KOPT-K1 (cell line): ENCODE measurements around the gene MEPCE.

Experiments used
- H3K27ac ChIP-seq: fragments of 200-600 bp; sonication (generic); 2 replicates; pipeline ENCODE4 v1.5.1; 2016; ENCODE audit warnings: antibody characterized with exemption, mild to moderate bottlenecking, low read depth, low read length; ENCODE audit not compliant: poor library complexity, severe bottlenecking
- H3K36me3 ChIP-seq: fragments of 200-600 bp; sonication (generic); 2 replicates; pipeline ENCODE4 v1.5.1; 2017; ENCODE audit warnings: antibody characterized with exemption, mild to moderate bottlenecking, low read length, moderate library complexity; ENCODE audit not compliant: insufficient read depth
- H3K9me3 ChIP-seq: fragments of 200-600 bp; sonication (generic); 2 replicates; pipeline ENCODE4 v1.5.1; 2017; ENCODE audit warnings: antibody characterized with exemption, low read length, mild to moderate bottlenecking; ENCODE audit not compliant: insufficient read depth, poor library complexity, severe bottlenecking

Gene MEPCE

DNA sequence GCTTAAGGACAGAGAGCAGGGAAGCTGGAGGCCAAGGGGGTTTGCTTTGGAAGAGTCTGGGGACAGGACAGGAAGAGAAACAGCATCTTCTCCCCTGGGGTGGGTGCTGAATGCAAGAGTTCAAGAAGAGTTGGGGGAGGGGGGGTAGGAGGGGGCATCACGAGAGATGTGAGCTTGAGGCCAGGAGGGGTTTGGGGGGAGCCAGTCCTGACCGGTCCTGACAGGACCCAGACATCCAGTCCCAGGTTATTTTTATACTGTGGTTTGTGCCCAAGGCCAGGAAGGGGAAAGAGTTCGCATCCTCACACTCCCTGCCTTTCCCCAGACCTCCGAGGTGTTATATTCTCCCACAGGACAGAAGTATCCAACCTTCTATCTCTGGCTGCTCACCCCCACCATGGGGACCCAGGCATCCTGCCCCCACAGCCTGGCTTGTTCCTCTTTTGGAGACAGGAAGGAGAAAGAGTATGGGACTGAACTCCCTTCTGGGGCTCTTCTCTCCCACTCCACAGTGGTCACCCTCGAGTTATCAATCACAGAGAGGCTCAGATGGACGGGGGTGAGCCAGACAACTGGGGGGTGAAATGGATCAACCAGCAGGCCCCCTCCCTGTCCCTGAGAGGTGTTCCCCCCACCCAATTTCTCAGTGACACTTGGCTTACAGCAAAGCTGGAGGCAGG lies 46.6 kb downstream of the MEPCE start:
- H3K27ac ChIP-seq: peak overlapping the region; percentile 87
- H3K36me3 ChIP-seq: peaks cover 60% of the 10 kb centered on the region
- H3K9me3 ChIP-seq: no peaks in the 10 kb centered on the region

- Histone ChIP-seq H3K27ac (peak overlapping the region; percentile 87), H3K36me3 (peaks cover 51% of the 10 kb centered on the region), H3K9me3 (no peaks in the 10 kb centered on the region)
Observed at GRCh38 chr7:100476903-100477870, 47.6 kb downstream of the MEPCE start.

- Histone ChIP-seq H3K27ac (peak overlapping the region; percentile 87), H3K36me3 (peaks cover 44% of the 10 kb centered on the region), H3K9me3 (no peaks in the 10 kb centered on the region)
Observed at GRCh38 chr7:100477871-100478267, 48.2 kb downstream of the MEPCE start.

- no peaks in the 10 kb centered on the region for H3K9me3 ChIP-seq
- H3K27ac ChIP-seq: peak within 1 kb of the TSS; percentile 87
Observed at GRCh38 chr7:100478958-100479660, 49.5 kb downstream of the MEPCE start, which contains the start of gene TSC22D4. TSS of gene TSC22D4 (minus strand) at chr7:100479214. CDS start at chr7:100478038, 1,176 bp downstream.

DNA sequence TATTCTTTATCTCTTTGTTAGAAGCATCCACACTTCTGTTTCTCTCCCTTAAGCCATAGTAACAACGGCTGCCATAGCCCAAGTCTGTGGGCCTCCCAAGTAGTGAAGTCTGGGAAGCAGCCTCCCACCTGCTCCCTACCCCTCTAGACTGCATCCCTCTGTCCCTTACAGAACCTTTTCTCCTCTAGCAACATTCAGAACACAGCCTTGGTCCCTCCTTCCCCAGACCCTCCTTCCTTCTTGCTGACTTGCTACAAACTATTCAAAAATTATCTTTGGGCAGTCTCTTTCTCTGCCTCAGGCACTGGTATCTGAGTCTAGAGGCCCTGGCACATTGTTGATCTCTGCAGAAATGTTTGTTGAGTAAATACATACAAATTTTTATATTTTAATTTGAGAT lies 51.8 kb downstream of the MEPCE start:
- Histone ChIP-seq H3K36me3 (peaks cover 10% of the 10 kb centered on the region), H3K27ac (no peak overlapping the region)

More at GRCh38 chr7:100478958-100479660, 49.5 kb downstream of the MEPCE start, which contains the start of gene TSC22D4:
- peaks cover 32% of the 10 kb centered on the region for H3K36me3 ChIP-seq

DNA sequence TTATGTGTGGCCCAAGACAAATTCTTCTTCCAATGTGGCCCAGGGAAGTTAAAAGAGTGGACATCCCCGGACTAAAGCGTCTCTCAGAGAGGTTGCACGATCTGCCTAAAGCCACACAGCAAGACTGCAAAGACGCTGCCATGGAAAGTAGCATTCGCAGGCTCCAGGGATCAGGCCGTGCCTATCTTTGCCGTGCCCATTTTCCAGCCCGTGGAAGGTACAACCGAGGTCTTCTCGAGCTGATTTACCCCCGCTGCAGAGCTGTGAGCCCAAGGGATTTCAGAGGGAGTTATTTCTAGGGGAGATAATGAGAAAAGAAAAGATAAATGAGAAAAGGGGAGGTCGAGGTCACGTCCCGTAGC lies 53.1 kb downstream of the MEPCE start:
- no peak overlapping the region for H3K27ac ChIP-seq
- H3K36me3 ChIP-seq: no peaks in the 10 kb centered on the region
- H3K9me3 ChIP-seq: no peaks in the 10 kb centered on the region

More for the DNA sequence above, 51.8 kb downstream of the MEPCE start:
- no peaks in the 10 kb centered on the region for H3K9me3 ChIP-seq

DNA sequence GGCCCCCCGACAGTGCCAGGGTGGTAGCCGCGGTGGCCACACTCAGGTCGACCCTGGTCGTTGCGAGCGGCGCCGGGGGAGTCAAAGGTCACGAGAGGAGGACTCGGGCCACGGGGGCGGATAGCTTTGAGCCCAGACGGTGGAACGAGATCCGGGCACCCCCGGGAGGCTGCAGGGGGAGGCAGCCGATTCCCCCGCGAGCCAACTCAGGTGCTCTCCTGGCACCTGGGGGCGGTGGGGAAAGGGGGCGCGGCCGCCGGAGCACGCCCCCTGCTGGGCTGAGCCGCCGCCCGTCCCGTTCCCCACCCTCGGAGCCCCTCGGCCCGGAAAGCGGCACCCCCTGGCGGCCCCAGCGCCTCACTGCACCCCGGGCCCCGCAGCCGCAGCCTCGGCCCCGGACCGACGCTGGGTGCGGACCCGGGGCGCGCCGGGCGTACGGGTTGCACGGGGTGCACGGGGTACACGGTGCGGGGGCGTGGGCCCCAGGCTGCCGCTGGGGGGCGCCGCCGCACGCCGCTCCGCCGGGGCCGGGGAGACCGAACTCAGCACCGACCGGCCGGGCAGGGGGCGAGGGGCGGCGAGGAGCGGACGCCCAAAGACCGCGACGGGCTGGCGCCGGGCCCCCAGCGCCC lies 53.6 kb downstream of the MEPCE start:
- no peaks in the 10 kb centered on the region for H3K9me3 ChIP-seq
- no peaks in the 10 kb centered on the region for H3K36me3 ChIP-seq
- no peak overlapping the region for H3K27ac ChIP-seq
